GM12878 (cell line): ENCODE results near the gene CTDNEP1. TPM values are rescaled to one million over a fixed set of nuclear protein-coding genes. Genes with fewer than 3 reads are reported as not detected.

Source experiments
- ATAC-seq: fragments of 200-7000 bp; cut with Tn5 transposase; 3 replicates; pipeline ENCODE4 v1.9.1; 2020; ENCODE audit warnings: mild to moderate bottlenecking, moderate library complexity
- BruUV-seq: library from RNA; stranded (reverse); fragments of 400-500 nt; replicated peaks from 2 replicates; lab custom pipeline; 2021; lab: Mats Ljungman, UMichigan
- CTCF ChIA-PET: fragments of 300-600 bp; sonication (Branson Sonifier 250); formaldehyde crosslinking; extraction: SDS; loops from one replicate; lab custom pipeline; 2021; ENCODE audit warnings: inconsistent platforms; lab: Yijun Ruan, JAX
- POLR2A ChIA-PET: fragments of 350-600 bp; formaldehyde crosslinking; extraction: SDS; loops from one replicate; lab custom pipeline; 2021; ENCODE audit warnings: inconsistent platforms; lab: Charles Lee
- RAD21 ChIA-PET: fragments of 300-600 bp; sonication (Branson Sonifier 250); formaldehyde crosslinking; loops from one replicate; lab custom pipeline; 2023; ENCODE audit warnings: antibody characterized with exemption; ENCODE audit not compliant: unreplicated experiment; lab: Charles Lee
- SMC1A ChIA-PET: fragments of 300-600 bp; sonication (Branson Sonifier 250); formaldehyde crosslinking; loops from one replicate; lab custom pipeline; 2023; ENCODE audit not compliant: unreplicated experiment, uncharacterized antibody; lab: Charles Lee
- DNase-seq: peaks from one replicate; pipeline ENCODE4 v3.0.0-alpha.2; 2011; ENCODE audit warnings: low read depth, low spot score
- FAIRE-seq: peaks from 3 replicates; lab custom pipeline; 2011; peaks lifted over from hg19 to GRCh38; lab: Jason Lieb, UNC
- H2AFZ ChIP-seq: 2 replicates; pipeline ENCODE4 v1.6.0; 2011; ENCODE audit warnings: low read depth, low read length, control low read depth; ENCODE audit not compliant: control insufficient read depth
- H3K27ac ChIP-seq: 2 replicates; pipeline ENCODE4 v1.5.1; 2011; ENCODE audit warnings: control low read depth; ENCODE audit not compliant: control insufficient read depth, insufficient read depth
- H3K27me3 ChIP-seq, 2 experiments: replicated peaks in 1 of 2; 2 replicates each; pipeline versions ENCODE4 v1.6.0 to v1.6.1; 2011; ENCODE audit warnings: low read length in 1 of 2; ENCODE audit not compliant: control insufficient read depth in 2 of 2, insufficient read depth in 2 of 2
- H3K36me3 ChIP-seq, 2 experiments: 2 replicates each; pipeline ENCODE4 v1.5.1; 2011; ENCODE audit warnings: low read length in 1 of 2; ENCODE audit not compliant: control insufficient read depth in 2 of 2, insufficient read depth in 2 of 2
- H3K4me1 ChIP-seq: 2 replicates; pipeline ENCODE4 v1.6.1; 2011; ENCODE audit warnings: mild to moderate bottlenecking, low read length, moderate library complexity, mixed read lengths; ENCODE audit not compliant: control insufficient read depth, insufficient read depth
- H3K4me2 ChIP-seq: 2 replicates; pipeline ENCODE4 v1.6.0; 2011; ENCODE audit warnings: control low read depth; ENCODE audit not compliant: control insufficient read depth, insufficient read depth
- H3K4me3 ChIP-seq: fragments of 200-600 bp; sonication (generic); 2 replicates; pipeline ENCODE4 v1.5.1; 2016
- H3K79me2 ChIP-seq: 2 replicates; pipeline ENCODE4 v1.6.0; 2011; ENCODE audit warnings: low read length; ENCODE audit not compliant: control insufficient read depth, insufficient read depth
- H3K9ac ChIP-seq: 2 replicates; pipeline ENCODE4 v1.8.0; 2011; ENCODE audit warnings: low read length, control low read depth, mixed read lengths; ENCODE audit not compliant: control insufficient read depth, insufficient read depth
- H3K9me3 ChIP-seq: replicated peaks from 3 replicates; pipeline ENCODE4 v1.5.1; 2011; ENCODE audit warnings: mild to moderate bottlenecking, low read length; ENCODE audit not compliant: control insufficient read depth, insufficient read depth
- H4K20me1 ChIP-seq: 2 replicates; pipeline ENCODE4 v1.6.0; 2011; ENCODE audit not compliant: control insufficient read depth, insufficient read depth
- BHLHE40 ChIP-seq, 2 experiments: fragments of 450-650 bp in 1 of 2; IDR thresholded peaks; 2 replicates each; pipeline ENCODE4 v1.6.1; 2011 to 2017; ENCODE audit warnings: low read depth in 2 of 2, borderline replicate concordance in 1 of 2, improper control_type of control experiment in 1 of 2, low read length in 1 of 2, mild to moderate bottlenecking in 1 of 2
- CHD2 ChIP-seq: IDR thresholded peaks from 2 replicates; pipeline ENCODE4 v1.6.1; 2011; ENCODE audit warnings: low read depth, low read length, improper control_type of control experiment, borderline replicate concordance
- E2F8 ChIP-seq: fragments of 450-650 bp; IDR thresholded peaks from 2 replicates; pipeline ENCODE4 v1.6.1; 2018; ENCODE audit warnings: mild to moderate bottlenecking, low read depth, moderate library complexity; ENCODE audit not compliant: partially characterized antibody
- EGR1 ChIP-seq, 2 experiments: IDR thresholded peaks; 1 replicate in 1 of 2; 2 replicates in 1 of 2; pipeline ENCODE4 v1.6.1; 2011 to 2012; ENCODE audit warnings: low read depth in 2 of 2, low read length in 2 of 2, borderline replicate concordance in 1 of 2, mild to moderate bottlenecking in 1 of 2, moderate library complexity in 1 of 2
- HDAC6 ChIP-seq: fragments of 200-600 bp; sonication (generic); IDR thresholded peaks from one replicate; pipeline ENCODE4 v1.8.0; 2017; ENCODE audit warnings: antibody characterized with exemption; ENCODE audit not compliant: unreplicated experiment
- IKZF2 ChIP-seq, 2 experiments: fragments of 450-650 bp; IDR thresholded peaks; 2 replicates each; pipeline ENCODE4 v1.6.1; 2017; ENCODE audit warnings: mild to moderate bottlenecking in 2 of 2, moderate library complexity in 2 of 2
- LARP7 ChIP-seq: fragments of 450-650 bp; IDR thresholded peaks from 2 replicates; pipeline ENCODE4 v1.6.1; 2017; ENCODE audit warnings: mild to moderate bottlenecking
- MXI1 ChIP-seq: fragments of 150-350 bp; IDR thresholded peaks from 2 replicates; pipeline ENCODE4 v1.6.1; 2011; ENCODE audit warnings: low read depth, mild to moderate bottlenecking, inconsistent platforms, low read length, improper control_type of control experiment
- SP1 ChIP-seq: IDR thresholded peaks from one replicate; pipeline ENCODE4 v1.6.1; 2011; ENCODE audit warnings: low read depth, low read length
- SREBF2 ChIP-seq: IDR thresholded peaks from 2 replicates; pipeline ENCODE4 v1.6.1; 2012; ENCODE audit warnings: mild to moderate bottlenecking, low read length
- ZBTB11 ChIP-seq: fragments of 450-650 bp; formaldehyde crosslinking; IDR thresholded peaks from 2 replicates; pipeline ENCODE4 v1.5.0; 2022; ENCODE audit warnings: mild to moderate bottlenecking, missing genetic modification characterization
- WGBS: methylation state at CpG from one replicate; pipeline ENCODE4 v1.1.6; 2016; ENCODE audit warnings: low lambda C conversion rate; ENCODE audit not compliant: insufficient replicate concordance, insufficient coverage; ENCODE audit errors: missing lambda C conversion rate; 5-methylcytosine and 5-hydroxymethylcytosine counted together
- in situ Hi-C: fragments of 300-500 bp; cut with MboI; formaldehyde crosslinking; loops from 9 replicates; pipeline ENCODE4 v1.14.3; 2018; ENCODE audit warnings: mixed read lengths
- intact Hi-C: fragments of 100-400 bp; cut with micrococcal nuclease; formaldehyde crosslinking; loops from one replicate; pipeline ENCODE4 v1.14.2; 2022; ENCODE audit not compliant: unreplicated experiment
- polyA plus RNA-seq, 11 experiments: library from polyadenylated mRNA; depleted of rRNA in 4 of 11; unstranded in 6 of 11; stranded (reverse) in 5 of 11; fragments of >200 nt; fragmentation: Nextera tagmentation in 4 of 11; fragmentation: Illumina TruSeq in 1 of 11; extraction: Ambion mirVana in 4 of 11; extraction: Trizol in 1 of 11; gene quantifications; 1 replicate in 1 of 11; 2 replicates in 10 of 11; pipeline versions ENCODE4 v1.2.1 to v1.2.3, GENCODE V29; 2011 to 2016; ENCODE audit warnings: inconsistent platforms in 2 of 11, missing spikeins in 2 of 11, low read depth in 1 of 11
- total RNA-seq, 4 experiments: library from RNA; depleted of rRNA in 3 of 4; stranded (reverse); fragments of >200 nt in 3 of 4; fragmentation: Illumina TruSeq in 1 of 4; extraction: Trizol in 1 of 4; gene quantifications; 2 replicates each; pipeline versions ENCODE4 v1.2.1 to v1.2.3, GENCODE V29; 2013 to 2021

Gene CTDNEP1
- total and polyA plus RNA-seq, 10 of the 15 experiments (the other 5 are each of a cell fraction or from before 2014, with no cell fraction given), result 23.7 to 176 (median 30.3) TPM

DNA sequence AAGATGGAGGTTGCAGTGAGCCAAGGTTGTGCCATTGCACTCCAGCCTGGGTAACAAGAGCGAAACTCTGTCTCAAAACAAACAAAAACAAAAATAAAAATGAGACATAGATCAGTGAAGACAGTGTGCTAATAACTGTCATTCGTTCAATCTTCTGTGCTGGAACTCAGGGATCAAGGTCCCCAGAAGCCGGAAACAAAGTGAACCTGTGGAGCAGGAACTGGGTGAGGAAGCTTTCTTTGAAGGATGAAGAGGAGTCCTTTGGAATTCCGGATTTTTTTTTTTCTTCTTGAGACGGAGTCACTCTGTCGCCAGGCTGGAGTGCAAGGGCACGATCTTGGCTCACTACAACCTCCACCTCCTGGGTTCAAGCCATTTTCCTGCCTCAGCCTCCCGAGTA lies 27.9 kb upstream of the CTDNEP1 start:
- no peak overlapping the region for H3K4me3 ChIP-seq
- CTCF ChIA-PET, result interaction anchor here (0.7 to 10.3 kb wide), 5 partner anchors 12 to 377 kb away, joined by 4 to 102 read pairs (median 5); no protein-coding TSS in a partner anchor
- no peaks in the 10 kb centered on the region; the same call in 1 of the 2 replicates for H4K20me1 ChIP-seq
- WGBS, result 32% methylated on average over 8 of the region's 8 CpGs
- no TSS peak for BruUV-seq
- peaks cover 8% of the 10 kb centered on the region for H3K4me1 ChIP-seq
- no peaks in the 10 kb centered on the region for H3K36me3 ChIP-seq
- no peak overlapping the region for H3K4me2 ChIP-seq
- POLR2A ChIA-PET, result interaction anchor here (0.6 kb wide), 1 partner anchor 940 kb away, joined by 4 read pairs; no protein-coding TSS in a partner anchor
- no peaks in the 10 kb centered on the region for H3K9me3 ChIP-seq
- H2AFZ ChIP-seq, result no peak overlapping the region
- TF ChIP-seq CHD2, result no peak
- TF ChIP-seq BHLHE40 (IDR thresholded peaks at IDR 0.05; ENCODE audit: borderline replicate concordance in 1 of 2, low read depth in 2 of 2, low read length in 1 of 2), result no peak
- TF ChIP-seq SP1, result no peak
- no peak for TF ChIP-seq LARP7
- TF ChIP-seq EGR1 (IDR thresholded peaks at IDR 0.05; ENCODE audit: borderline replicate concordance in 1 of 2, low read depth in 2 of 2, low read length in 2 of 2), result no peak
- TF ChIP-seq MXI1, result no peak
- TF ChIP-seq ZBTB11 (CRISPR knock-in tag), result no peak
- TF ChIP-seq IKZF2 (IDR thresholded peaks at IDR 0.05), result no peak
- TF ChIP-seq E2F8, result no peak
- TF ChIP-seq HDAC6, result no peak
- no peak for TF ChIP-seq SREBF2
- no peak overlapping the region for H3K9ac ChIP-seq
- SMC1A ChIA-PET, result interaction anchor here (0.7 to 3.3 kb wide), 3 partner anchors 17 to 82 kb away, joined by 3 to 17 read pairs (median 3); no protein-coding TSS in a partner anchor
- in situ Hi-C loops (no loop called here), intact Hi-C loops (no loop called here)
- RAD21 ChIA-PET, result interaction anchor here (1.2 kb wide), 1 partner anchor 16 kb away, joined by 3 read pairs; no protein-coding TSS in a partner anchor
- DNase-seq, result no peak
- ATAC-seq, result no peak
- no peak overlapping the region for H3K27ac ChIP-seq
- H3K79me2 ChIP-seq, result no peaks in the 10 kb centered on the region
- FAIRE-seq, result no peak
- no peaks in the 10 kb centered on the region; a peak in 1 of 4 replicates for H3K27me3 ChIP-seq
